ENCODE results near the gene MRPL43.

DNA sequence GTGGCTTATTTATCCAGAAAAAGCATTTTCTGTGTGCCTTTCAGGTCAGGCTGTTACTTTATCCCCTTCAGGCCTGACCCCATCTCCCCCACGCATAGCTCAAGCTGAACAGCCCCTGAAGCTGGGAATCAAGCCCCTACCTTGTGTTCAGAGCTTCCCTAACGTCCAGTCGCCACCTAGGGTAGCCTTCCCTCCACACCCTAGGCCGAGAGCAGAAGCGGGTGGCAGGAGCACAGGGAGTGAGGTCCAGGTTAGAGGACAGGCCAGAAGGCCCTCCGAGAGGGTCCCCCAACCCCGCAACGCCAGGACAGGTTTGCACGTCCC, 18.5 kb downstream of the MRPL43 start:
- TF ChIP-seq POLR2A (IDR thresholded peaks at IDR 0.05; ENCODE audit: low read length): no peak; the same call in 1 of the 2 replicates
- TF ChIP-seq, protein P1, sequence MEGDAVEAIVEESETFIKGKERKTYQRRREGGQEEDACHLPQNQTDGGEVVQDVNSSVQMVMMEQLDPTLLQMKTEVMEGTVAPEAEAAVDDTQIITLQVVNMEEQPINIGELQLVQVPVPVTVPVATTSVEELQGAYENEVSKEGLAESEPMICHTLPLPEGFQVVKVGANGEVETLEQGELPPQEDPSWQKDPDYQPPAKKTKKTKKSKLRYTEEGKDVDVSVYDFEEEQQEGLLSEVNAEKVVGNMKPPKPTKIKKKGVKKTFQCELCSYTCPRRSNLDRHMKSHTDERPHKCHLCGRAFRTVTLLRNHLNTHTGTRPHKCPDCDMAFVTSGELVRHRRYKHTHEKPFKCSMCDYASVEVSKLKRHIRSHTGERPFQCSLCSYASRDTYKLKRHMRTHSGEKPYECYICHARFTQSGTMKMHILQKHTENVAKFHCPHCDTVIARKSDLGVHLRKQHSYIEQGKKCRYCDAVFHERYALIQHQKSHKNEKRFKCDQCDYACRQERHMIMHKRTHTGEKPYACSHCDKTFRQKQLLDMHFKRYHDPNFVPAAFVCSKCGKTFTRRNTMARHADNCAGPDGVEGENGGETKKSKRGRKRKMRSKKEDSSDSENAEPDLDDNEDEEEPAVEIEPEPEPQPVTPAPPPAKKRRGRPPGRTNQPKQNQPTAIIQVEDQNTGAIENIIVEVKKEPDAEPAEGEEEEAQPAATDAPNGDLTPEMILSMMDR (IDR thresholded peaks at IDR 0.05): no peak
- TF ChIP-seq EHMT2 (IDR thresholded peaks at IDR 0.05; ENCODE audit: low read depth): no peak
- TF ChIP-seq SREBF2 (IDR thresholded peaks at IDR 0.05): no peak
- TF ChIP-seq, protein P2, sequence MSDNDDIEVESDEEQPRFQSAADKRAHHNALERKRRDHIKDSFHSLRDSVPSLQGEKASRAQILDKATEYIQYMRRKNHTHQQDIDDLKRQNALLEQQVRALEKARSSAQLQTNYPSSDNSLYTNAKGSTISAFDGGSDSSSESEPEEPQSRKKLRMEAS (IDR thresholded peaks at IDR 0.05): no peak
- TF ChIP-seq MAFK (IDR thresholded peaks at IDR 0.05; ENCODE audit: partially characterized antibody): no peak
- no peak for TF ChIP-seq CHD4 (IDR thresholded peaks at IDR 0.05; ENCODE audit: borderline replicate concordance)

All from A549 (cell line).